ENCODE results near the gene NETO1. TPM values are rescaled to one million over a fixed set of nuclear protein-coding genes. Genes with fewer than 3 reads are reported as not detected.

NETO1 gene
- total RNA-seq (1 to 10 TPM in 2 of 6 donors, under 1 TPM in 1, not detected in 3; 0.88 to 2.3 (median 1.7) TPM), polyA plus RNA-seq (under 1 TPM in 1 of 2 donors, not detected in 1; 0.26 TPM)

- ATAC-seq (peak in 1 of 4 donors; percentile 20), DNase-seq (peak in 2 of 6 donors; percentile 57 to 69), FAIRE-seq (no peak)
- no peak for TF ChIP-seq CTCF (IDR thresholded peaks at IDR 0.05)
- peak within 1 kb of the TSS in 2 of 4 donors; percentile 23 to 36 for H3K4me3 ChIP-seq
- H3K9me3 ChIP-seq, result no peaks in the 10 kb centered on the region
- H3K4me1 ChIP-seq, result no peaks in the 10 kb centered on the region
- 1% methylated on average over 40 to 80 of the region's 85 CpGs for WGBS, 2 donors
- peaks cover 0 to 13% (median 2%) of the 10 kb centered on the region in 4 donors for H3K27me3 ChIP-seq
- no peaks in the 10 kb centered on the region for H3K36me3 ChIP-seq
- H3K27ac ChIP-seq, result no peak within 1 kb of the TSS
- intact Hi-C loops (cut with DNase I), result no loop called here
Observed at GRCh38 chr18:72867746-72868584, at the start of gene NETO1. TSS of gene NETO1 (minus strand) at chr18:72867987. CDS start at chr18:72867291, 696 bp downstream.

GRCh38 chr18:72910045-72910444, 42.3 kb upstream of the NETO1 start:
- ATAC-seq, result no peak
- no peaks in the 10 kb centered on the region for H3K36me3 ChIP-seq
- no peak overlapping the region for H3K4me3 ChIP-seq
- no peak overlapping the region for H3K27ac ChIP-seq
- H3K4me1 ChIP-seq, result no peaks in the 10 kb centered on the region
- no peak for TF ChIP-seq CTCF (IDR thresholded peaks at IDR 0.05)
- no peak for DNase-seq
- H3K9me3 ChIP-seq, result no peaks in the 10 kb centered on the region
- 59 to 76% methylated on average over 5 of the region's 5 CpGs for whole genome bisulfite sequencing, 2 donors
- FAIRE-seq, result no peak
- intact Hi-C loops (cut with DNase I), result no loop called here
- H3K27me3 ChIP-seq, result no peaks in the 10 kb centered on the region

- H3K36me3 ChIP-seq, result no peaks in the 10 kb centered on the region
- no peaks in the 10 kb centered on the region for H3K9me3 ChIP-seq
- no peak overlapping the region for H3K27ac ChIP-seq
- TF ChIP-seq CTCF (IDR thresholded peaks at IDR 0.05), result no peak
- intact Hi-C loops (cut with DNase I), result no loop called here
- FAIRE-seq (no peak), ATAC-seq (no peak), DNase-seq (no peak)
- no peaks in the 10 kb centered on the region for H3K4me1 ChIP-seq
- whole genome bisulfite sequencing, 2 donors, result 29 to 40% methylated on average over 2 of the region's 2 CpGs
- H3K4me3 ChIP-seq, result no peak overlapping the region
- H3K27me3 ChIP-seq, result no peaks in the 10 kb centered on the region
Observed at GRCh38 chr18:72908181-72908580, 40.4 kb upstream of the NETO1 start.

GRCh38 chr18:72903033-72903432, 35.2 kb upstream of the NETO1 start:
- H3K9me3 ChIP-seq, result no peaks in the 10 kb centered on the region
- no peaks in the 10 kb centered on the region for H3K36me3 ChIP-seq
- no peaks in the 10 kb centered on the region for H3K4me1 ChIP-seq
- DNase-seq (no peak), ATAC-seq (no peak), FAIRE-seq (no peak)
- H3K4me3 ChIP-seq, result no peak overlapping the region
- TF ChIP-seq CTCF (IDR thresholded peaks at IDR 0.05), result no peak
- intact Hi-C loops (cut with DNase I), result no loop called here
- WGBS, 2 donors, result 57 to 68% methylated on average over 2 of the region's 2 CpGs
- no peak overlapping the region for H3K27ac ChIP-seq
- H3K27me3 ChIP-seq, result no peaks in the 10 kb centered on the region

GRCh38 chr18:72899338-72899737, 31.6 kb upstream of the NETO1 start:
- intact Hi-C loops (cut with DNase I), result no loop called here
- Histone ChIP-seq H3K9me3 (no peaks in the 10 kb centered on the region), H3K27me3 (no peaks in the 10 kb centered on the region), H3K36me3 (no peaks in the 10 kb centered on the region), H3K4me3 (no peak overlapping the region), H3K4me1 (no peaks in the 10 kb centered on the region), H3K27ac (no peak overlapping the region)
- no peak for TF ChIP-seq CTCF (IDR thresholded peaks at IDR 0.05)
- WGBS, 2 donors, result 32 to 33% methylated on average over 4 of the region's 4 CpGs
- FAIRE-seq (no peak), DNase-seq (no peak), ATAC-seq (peak in 1 of 4 donors; percentile 43)
